Heart left ventricle (tissue), 13 donors: Measurements from ENCODE around the gene GPI.

Source experiments
- POLR2A ChIP-seq, 2 donors: fragments of 450-650 bp; IDR thresholded peaks; one replicate each; pipeline ENCODE4 v1.6.1; 2017; ENCODE audit warnings: antibody characterized with exemption in 2 of 2, mild to moderate bottlenecking in 2 of 2, moderate library complexity in 2 of 2
- TF ChIP-seq, protein P1 (sequence below), 12 donors: fragments of 200-600 bp; sonication (generic) in 4 of 12; IDR thresholded peaks; one replicate each; pipeline versions ENCODE4 v1.5.0 to v1.8.0; 2018 to 2022; ENCODE audit warnings: antibody characterized with exemption in 12 of 12, mild to moderate bottlenecking in 5 of 12
- donor health status: ischemic (EF 13 %, LVEDD 7.1; RV severe dilation, severe dysfunction).
- donor health status: DM: no; HTN: yes; CAD: no.
- donor health status: DM: no; HTN: no; CAD: no.
- donor health status: ischemic (EF 25% LVEDD 6.9; RV normal size, moderate dysfunction).
- donor health status: ischemic (EF 25% LVEDD 5.7; RV mildly dilated, moderate dysfunction).
- donor health status: ischemic (EF 35%, LVEDD 5.7; RV mildly dilated, moderate dysfunction).
- donor health status: nonischemic (EF 11% LVEDD 7.7; RV severe dilation, severe dysfunction).
- donor health status: DM: yes; HTN: yes; CAD: no.
- donor health status: PGD.
- donor health status: ischemic (EF 29% LVEDD 5.4; RV normal size, mild dysfunction).
- donor health status: nonischemic (EF 23%, LVEDD 6.1; RV moderate dilation, normal function).

DNA sequence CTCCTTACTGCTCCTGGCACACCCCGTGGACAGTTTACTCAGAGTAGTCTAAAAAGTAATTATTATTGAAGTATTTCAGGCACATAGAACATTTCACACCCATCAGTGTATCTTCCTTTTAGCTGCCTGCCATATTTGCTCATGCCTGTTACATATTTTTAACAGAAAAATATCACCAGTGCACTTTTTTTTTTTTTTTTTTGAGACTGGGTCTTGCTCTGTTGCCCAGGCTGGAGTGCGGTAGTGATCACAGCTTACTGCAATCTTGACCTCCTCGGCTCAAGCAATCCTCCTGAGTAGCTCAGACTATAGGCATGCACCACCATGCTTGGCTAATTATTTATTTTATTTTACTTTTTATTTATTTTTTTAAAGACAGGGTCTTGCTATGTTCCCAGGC, 40.7 kb upstream of the GPI start:
- TF ChIP-seq, protein P1, sequence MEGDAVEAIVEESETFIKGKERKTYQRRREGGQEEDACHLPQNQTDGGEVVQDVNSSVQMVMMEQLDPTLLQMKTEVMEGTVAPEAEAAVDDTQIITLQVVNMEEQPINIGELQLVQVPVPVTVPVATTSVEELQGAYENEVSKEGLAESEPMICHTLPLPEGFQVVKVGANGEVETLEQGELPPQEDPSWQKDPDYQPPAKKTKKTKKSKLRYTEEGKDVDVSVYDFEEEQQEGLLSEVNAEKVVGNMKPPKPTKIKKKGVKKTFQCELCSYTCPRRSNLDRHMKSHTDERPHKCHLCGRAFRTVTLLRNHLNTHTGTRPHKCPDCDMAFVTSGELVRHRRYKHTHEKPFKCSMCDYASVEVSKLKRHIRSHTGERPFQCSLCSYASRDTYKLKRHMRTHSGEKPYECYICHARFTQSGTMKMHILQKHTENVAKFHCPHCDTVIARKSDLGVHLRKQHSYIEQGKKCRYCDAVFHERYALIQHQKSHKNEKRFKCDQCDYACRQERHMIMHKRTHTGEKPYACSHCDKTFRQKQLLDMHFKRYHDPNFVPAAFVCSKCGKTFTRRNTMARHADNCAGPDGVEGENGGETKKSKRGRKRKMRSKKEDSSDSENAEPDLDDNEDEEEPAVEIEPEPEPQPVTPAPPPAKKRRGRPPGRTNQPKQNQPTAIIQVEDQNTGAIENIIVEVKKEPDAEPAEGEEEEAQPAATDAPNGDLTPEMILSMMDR (IDR thresholded peaks at IDR 0.05), result no peak
- TF ChIP-seq POLR2A (IDR thresholded peaks at IDR 0.05), result no peak
